MM.1S (cell line): ENCODE results near the gene OR12D3.

ENCODE experiments used
- CTCF ChIP-seq: fragments of 300-600 bp; sonication (generic); IDR thresholded peaks from 2 replicates; pipeline ENCODE4 v1.5.1; 2016; ENCODE audit warnings: antibody characterized with exemption, low read length, mixed read lengths
- EZH2 ChIP-seq: fragments of 300-600 bp; sonication (generic); optimal IDR thresholded peaks from 2 replicates; pipeline ENCODE3; 2017; ENCODE audit warnings: low read depth, mild to moderate bottlenecking, antibody characterized with exemption, low read length, mixed read lengths
- EZH2phosphoT487 ChIP-seq: fragments of 300-600 bp; sonication (generic); IDR thresholded peaks from 2 replicates; pipeline ENCODE4 v1.6.1; 2018; ENCODE audit warnings: antibody characterized with exemption, low read length

DNA sequence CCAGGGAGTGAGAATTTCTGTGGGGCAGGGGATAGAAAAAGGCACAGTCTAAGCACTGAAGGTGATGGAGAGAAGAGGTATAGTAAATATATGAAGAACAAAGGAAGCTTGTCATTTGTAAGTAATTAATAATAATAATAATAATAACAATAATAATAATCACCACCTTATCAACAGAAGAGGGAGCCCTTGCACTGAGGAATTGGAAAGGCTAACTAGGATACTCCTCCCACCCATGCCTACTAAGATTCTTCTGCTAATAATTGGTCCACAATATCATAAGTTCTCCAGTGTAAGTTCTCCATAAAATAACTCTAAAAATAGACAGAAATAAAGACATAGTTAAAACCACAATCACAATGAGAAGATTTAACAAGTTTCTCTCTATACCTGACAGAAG, 912 bp upstream of the OR12D3 start:
- TF ChIP-seq CTCF (no peak), EZH2 (no peak), EZH2phosphoT487 (no peak)
